ENCODE results near the gene CMSS1. TPM values are rescaled to one million over a fixed set of nuclear protein-coding genes. Genes with fewer than 3 reads are reported as not detected.

CMSS1 gene
- polyA plus RNA-seq, 4 donors = 31.3 to 48.7 (median 42.2) TPM

GRCh38 chr3:99850608-99851007, 32.9 kb downstream of the CMSS1 start:
- DNase-seq (ENCODE audit: low read depth in 4 of 4, low spot score in 3 of 4) = no peak

- no peak for DNase-seq (ENCODE audit: low read depth in 4 of 4, low spot score in 3 of 4)
These were observed 34.3 kb downstream of the CMSS1 start for GRCh38 chr3:99851955-99852354.

DNA sequence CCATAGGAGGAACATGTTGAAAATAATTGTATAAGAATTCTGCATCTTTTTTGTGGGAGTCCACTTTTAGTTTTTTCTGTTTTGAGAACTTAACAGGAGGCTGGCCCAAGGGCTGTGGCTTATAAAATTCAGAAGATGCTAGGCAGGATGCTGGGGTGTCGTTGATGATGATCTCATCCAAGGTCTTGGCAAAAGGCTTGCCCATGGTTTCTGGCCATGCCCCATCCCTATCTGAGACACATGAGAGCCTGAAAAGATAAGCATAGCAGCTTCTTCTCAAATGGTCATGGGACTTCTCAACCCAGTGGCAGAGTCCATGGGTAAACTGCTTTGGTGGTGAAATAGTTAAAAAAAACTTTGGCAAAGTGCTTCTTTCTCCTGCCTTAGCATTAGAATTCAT, 35.2 kb downstream of the CMSS1 start:
- no peak for DNase-seq (ENCODE audit: low read depth in 4 of 4, low spot score in 3 of 4)

GRCh38 chr3:99854756-99855298, 37.2 kb downstream of the CMSS1 start:
- no peak for DNase-seq (ENCODE audit: low read depth in 4 of 4, low spot score in 3 of 4)

- no peak for DNase-seq (ENCODE audit: low read depth in 4 of 4, low spot score in 3 of 4)
These were observed 38.2 kb downstream of the CMSS1 start for GRCh38 chr3:99855900-99856299.

DNA sequence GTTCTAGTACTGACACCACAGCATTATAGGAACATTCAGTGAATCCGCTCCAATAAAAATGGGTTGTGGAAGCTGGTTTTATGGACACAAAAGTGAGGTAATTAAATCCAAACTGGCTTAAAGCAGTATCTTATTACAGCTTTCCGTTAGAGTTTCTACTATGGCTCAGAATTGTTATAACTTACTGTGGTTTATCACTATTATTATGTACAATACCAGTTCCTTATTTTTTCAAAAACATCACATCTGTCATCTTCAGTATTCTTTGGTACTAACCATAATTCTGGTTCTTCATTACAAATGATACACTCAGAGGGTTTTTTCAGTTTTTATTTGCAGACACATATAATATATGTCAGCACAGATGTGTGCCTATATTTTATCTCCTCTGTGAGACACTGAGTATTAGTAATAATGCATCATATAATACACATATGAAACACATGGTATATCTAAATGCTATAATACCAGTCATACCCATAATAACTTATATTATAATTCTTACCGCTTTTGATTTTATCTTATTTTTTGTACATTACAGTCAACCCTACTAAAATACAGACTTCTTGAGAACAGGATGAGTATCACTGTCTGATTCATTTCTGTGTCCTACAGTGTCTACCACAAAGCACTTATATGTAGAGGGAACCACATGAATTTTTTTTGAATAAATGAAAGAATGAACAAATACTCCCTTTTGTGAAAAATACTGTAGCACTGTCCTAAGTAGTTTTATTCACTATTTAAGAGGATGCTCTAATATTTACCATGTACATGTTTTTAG, 39.0 kb downstream of the CMSS1 start:
- no peak for DNase-seq (ENCODE audit: low read depth in 4 of 4, low spot score in 3 of 4)

DNA sequence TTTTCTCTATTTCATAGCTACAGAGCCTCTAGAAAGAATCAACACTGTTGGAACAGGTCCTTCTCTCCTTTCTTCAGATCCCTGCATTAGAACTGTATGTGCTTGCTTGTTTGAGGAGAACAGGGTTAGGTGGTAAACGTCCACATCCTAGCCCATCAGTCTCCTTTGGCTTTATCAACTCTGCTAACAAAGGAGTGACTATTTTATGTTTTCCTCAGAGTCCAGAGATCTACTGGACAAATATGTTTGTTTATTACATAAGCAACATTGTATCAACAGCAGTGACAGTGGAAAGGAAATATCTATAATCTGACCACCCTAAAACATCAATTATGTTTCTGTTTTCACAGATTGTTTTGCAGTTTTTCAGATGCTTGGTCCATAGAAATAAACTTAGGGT, 39.6 kb downstream of the CMSS1 start:
- no peak for DNase-seq (ENCODE audit: low read depth in 4 of 4, low spot score in 3 of 4)

- no peak for DNase-seq (ENCODE audit: low read depth in 4 of 4, low spot score in 3 of 4)
These were observed 40.8 kb downstream of the CMSS1 start for GRCh38 chr3:99858469-99858868.

- peak in 1 of 4 donors; percentile 47 for DNase-seq (ENCODE audit: low read depth in 4 of 4, low spot score in 3 of 4)
These were observed 42.2 kb downstream of the CMSS1 start for GRCh38 chr3:99859825-99860224.

DNA sequence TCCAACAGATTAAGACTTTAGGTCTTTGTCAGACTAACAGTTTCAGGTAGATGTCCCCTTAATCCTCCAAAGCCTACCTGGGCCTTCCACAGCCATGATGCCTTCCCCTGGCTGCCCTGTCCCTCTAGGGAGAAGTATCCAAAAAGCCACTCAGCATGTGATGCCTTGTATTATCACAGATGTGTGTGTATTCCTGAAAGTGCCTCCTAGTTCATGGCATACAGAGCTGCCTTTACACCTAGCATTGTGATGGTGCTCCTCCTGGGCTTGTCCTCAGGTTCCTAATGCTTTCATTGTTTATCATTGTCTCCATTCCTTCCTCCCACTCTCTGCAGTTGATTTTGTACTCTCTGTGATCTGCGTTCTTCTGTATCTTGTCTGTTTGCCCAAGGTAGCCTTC, 43.6 kb downstream of the CMSS1 start:
- no peak for DNase-seq (ENCODE audit: low read depth in 4 of 4, low spot score in 3 of 4)

DNA sequence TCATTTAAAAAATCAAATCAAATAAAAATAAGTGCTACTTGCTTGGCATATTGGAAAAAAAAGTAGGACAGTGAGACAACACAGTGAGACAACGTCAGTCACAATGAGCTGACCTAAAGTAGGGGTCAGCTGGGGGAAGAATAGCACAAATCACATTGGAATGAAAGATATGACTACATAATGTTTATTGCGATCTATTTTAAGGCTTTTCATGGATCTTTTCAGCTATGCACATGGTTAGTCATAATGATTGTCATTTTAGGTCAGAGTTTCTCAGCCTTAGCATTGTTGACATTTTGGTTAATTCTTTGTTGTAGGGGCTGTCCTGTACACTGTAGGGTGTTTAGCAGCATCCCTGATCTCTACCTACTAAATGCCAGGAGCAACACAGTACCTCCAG, 44.5 kb downstream of the CMSS1 start:
- DNase-seq (ENCODE audit: low read depth in 4 of 4, low spot score in 3 of 4) = no peak

DNA sequence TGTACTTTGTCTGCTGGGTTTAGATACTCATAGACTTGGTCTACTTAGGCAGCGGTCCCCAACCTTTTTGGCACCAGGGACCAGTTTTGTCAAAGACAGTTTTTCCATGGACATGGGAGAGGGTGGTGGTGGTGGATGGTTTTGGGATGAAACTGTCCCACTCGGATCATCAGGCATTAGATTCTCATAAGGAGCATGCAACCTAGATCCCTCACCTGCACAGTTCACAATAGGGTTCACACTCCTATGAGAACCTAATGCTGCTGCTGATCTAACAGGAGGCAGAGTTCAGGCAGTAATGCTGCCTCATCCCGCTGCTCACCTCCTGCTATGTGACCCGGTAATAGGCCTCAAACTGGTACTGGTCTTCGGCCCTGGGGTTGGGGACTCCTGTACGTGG, 45.3 kb downstream of the CMSS1 start:
- DNase-seq (ENCODE audit: low read depth in 4 of 4, low spot score in 3 of 4) = no peak

DNA sequence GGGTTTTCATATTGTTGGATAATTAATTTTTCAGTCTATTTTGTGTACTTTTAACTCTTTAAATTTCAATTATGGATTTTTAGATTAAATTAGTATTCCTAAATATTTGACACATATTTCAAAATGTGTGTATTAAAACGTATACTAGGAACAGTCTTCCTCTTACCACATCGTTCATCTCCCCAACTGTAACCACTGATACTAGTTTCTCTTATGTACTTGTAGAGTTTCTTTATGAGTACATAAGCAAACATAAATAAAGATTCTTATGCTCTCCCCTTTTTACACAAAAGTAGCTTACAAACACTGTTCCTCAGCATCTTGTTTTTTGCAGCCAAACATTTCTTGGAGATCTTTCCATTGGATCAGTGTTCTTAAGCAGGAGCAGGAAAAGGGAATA, 45.9 kb downstream of the CMSS1 start:
- DNase-seq (ENCODE audit: low read depth in 4 of 4, low spot score in 3 of 4) = no peak

DNA sequence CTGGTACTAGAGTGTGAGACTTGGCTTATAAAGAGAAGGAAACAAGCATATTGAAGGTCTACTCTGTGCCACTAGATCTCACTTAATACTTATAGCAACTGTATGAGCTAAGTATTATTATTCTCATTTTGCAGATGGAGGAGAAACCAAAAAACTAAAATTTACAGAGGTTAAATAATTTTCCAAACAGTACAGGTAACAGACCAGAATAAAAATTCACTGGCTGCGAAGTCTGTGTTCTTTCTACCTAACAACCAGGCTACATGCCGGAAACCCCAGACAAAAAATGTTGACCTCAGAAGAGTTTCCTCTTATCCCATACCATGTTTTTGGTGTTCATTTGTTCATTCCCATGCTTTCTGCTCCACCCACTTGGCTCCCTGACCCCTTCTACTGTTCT, 46.6 kb downstream of the CMSS1 start:
- no peak for DNase-seq (ENCODE audit: low read depth in 4 of 4, low spot score in 3 of 4)

- no peak for DNase-seq (ENCODE audit: low read depth in 4 of 4, low spot score in 3 of 4)
These were observed 47.7 kb downstream of the CMSS1 start for GRCh38 chr3:99865321-99865720.

DNA sequence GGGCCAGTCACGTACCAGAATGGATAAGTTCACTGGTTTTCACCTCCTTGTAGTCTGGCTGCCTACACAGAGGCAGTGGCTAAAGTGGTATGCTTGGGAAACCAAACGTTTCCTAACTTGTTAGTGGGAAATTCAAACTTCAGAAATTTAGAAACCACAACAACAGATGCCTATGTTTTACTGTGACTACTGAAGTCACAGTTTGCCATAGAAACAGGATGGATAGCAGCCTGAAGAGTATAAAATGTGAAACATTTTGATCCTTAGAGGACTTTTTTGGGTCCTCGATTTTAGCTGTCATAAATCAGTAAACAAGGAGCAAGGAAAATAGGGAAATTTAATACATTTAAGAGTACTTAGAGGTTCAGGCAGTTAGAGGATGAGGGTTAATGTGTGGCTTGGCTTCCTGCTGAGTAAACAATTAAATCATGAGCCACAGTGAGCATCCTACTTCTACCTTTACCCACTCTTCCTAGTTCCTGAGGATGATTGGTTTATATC, 48.6 kb downstream of the CMSS1 start:
- DNase-seq (ENCODE audit: low read depth in 4 of 4, low spot score in 3 of 4) = no peak

DNA sequence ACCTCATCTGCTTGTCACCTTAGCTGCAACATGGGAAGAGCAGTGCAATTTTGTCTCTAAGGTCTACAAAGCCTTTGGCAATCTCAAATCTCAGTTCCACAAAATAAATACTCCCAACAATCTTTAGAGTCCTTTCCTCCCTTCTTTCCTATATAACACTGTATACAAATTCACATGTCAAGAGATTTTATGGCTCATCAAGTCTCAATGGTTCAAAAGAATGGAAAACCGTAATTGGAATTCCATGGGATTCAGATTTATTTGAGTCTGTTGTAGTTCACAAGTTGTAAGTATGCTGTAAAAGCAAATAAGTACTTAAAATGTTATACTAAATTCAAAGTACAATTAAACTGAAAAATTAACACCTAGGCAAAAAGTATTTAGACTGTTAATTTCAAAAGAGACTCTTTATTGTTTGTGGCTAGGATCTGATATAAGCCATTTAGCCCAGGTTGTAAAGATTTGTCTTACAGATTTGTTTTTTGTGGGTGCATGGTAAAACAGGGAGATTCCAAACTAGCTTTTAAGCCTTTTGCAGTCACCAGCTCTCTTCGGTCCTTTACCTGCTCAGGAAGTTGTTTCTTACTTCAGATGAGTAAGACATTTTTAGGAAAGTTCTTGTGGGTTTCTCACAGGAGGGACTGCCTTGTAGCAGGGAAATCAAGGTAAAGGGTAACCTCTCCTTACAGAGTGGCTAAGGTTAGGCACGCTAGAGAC, 50.1 kb downstream of the CMSS1 start:
- DNase-seq (ENCODE audit: low read depth in 4 of 4, low spot score in 3 of 4) = no peak

DNA sequence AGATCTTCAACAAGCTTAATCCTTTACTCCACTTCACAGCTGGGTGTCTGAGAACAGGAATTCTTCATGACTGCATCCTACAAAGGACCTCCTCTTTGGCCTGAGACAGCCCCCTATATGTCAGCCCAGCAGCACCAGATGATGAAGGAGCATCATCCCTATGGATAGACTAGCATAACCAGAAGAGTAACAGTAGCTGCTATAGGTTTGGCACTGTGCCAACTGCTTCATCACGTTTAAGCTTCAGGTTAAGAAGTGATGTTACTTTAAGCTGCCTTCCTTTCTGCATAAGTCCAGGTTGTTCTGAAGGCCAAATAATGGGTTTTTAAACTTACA, 50.6 kb downstream of the CMSS1 start:
- DNase-seq (ENCODE audit: low read depth in 4 of 4, low spot score in 3 of 4) = no peak

DNA sequence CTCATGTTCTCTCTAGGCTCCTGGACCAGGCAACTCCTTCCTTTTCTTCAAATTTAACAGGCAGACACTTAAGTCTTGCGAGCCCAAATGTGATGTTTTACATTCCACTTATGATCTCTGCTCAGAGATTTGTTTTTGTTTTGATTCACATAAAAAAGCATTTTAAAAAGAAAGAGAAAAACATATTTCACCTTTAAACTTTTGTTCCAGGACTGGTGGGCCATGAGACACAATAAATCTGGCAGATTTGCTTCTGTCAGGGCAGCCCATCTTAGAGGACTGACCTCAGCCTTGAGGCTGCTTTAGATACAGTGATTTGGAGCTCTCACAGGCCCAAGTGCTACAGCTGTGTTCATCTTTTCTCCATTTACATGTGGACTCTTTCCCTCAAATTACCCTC, 52.0 kb downstream of the CMSS1 start:
- DNase-seq (ENCODE audit: low read depth in 4 of 4, low spot score in 3 of 4) = no peak

DNA sequence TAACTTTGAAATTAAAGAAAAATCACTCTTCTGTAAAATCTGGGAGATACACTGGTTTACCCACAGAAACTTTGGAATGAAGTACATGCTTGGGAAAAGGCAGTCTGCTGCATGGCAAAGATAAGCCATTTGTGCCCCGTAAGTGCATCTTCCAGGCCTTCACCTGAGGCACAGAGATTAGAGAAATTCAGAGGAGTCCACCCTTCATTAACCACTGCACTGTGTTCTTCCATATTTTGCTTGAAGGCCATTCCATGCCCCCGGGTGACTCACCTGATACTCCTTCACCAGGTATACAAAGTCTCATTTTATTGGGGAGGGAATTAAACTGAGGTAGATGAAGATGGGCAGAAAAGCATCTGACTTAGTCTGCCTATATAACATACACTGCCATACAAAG, 53.0 kb downstream of the CMSS1 start:
- DNase-seq (ENCODE audit: low read depth in 4 of 4, low spot score in 3 of 4) = no peak

DNA sequence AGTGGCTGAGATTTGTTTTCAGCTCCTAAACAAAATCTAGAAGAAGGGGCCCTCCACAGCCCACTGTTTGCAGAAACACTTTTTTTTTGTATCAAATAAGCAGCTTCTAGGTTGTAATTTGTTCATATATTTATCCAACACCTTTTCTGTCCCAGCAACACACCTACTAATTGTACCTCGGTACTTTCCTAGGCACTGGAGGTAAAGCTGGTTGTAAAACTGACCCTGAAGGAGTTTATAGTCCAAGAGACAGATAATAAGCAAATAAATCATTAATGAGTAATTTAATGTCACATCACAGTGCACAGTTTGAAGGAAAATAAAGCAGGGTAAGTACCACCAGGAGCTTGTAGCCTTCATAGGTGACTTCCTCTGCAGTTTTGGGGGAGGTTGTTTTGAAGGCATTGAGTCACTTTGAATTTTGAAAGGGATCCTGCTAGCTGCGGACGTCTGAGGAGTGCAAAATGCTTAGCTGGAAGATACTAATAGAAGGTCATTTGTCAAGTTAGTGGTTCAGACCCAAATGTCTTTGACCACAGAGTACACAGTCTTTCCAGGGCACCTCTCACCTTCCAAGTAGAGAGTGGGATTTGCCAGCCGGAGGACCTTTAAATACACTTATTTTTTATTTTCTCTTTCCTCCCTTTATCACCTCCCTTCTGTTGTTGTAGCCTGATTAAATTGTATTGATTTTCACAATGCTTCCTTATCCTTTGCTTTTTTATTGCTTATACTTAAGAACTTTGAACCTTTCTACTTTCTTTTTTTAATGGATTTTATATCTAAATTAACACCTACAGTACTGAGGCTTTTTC, 53.8 kb downstream of the CMSS1 start:
- no peak for DNase-seq (ENCODE audit: low read depth in 4 of 4, low spot score in 3 of 4)

All from left renal pelvis (tissue), 4 donors.